ENCODE measurements around the gene CEP76.

DNA sequence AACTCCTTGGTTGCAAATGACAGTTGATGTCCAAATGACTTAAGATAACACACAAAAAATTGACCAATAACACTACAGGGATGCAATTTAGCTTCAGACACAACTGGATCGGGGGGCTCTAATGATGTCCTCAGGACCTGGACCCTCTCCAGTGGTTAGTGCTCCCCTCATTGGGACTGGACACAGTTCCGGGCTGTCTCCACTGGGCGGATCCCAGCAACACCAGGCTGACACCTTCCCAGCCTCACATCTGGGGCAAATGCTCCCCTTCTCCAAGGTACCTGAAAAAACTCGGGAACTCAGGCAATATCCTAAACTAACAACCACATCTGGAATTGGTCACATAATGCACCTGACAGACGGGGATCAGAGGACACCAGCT is 49.0 kb upstream of the CEP76 start:
- TF ChIP-seq POLR2AphosphoS5 (IDR thresholded peaks at IDR 0.05; ENCODE audit: insufficient read depth in 1 of 2, low read depth in 1 of 2) (no peak), CTCF (IDR thresholded peaks at IDR 0.05) (no peak)

Measured in vagina (tissue), 2 donors.